K562 (cell line): ENCODE data around the gene TEX54. TPM values are rescaled to one million over a fixed set of nuclear protein-coding genes. Genes with fewer than 3 reads are reported as not detected.

ENCODE experiments used
- ATF1 ChIP-seq, 2 experiments: fragments of 450-650 bp in 1 of 2; IDR thresholded peaks; 2 replicates each; pipeline ENCODE4 v1.6.1; 2016; ENCODE audit warnings: missing compliant biosample characterization in 1 of 2, missing genetic modification characterization in 1 of 2
- BHLHE40 ChIP-seq: IDR thresholded peaks from 2 replicates; pipeline ENCODE4 v1.6.1; 2011; ENCODE audit warnings: low read length, improper control_type of control experiment
- CHAMP1 ChIP-seq: fragments of 450-650 bp; IDR thresholded peaks from 2 replicates; pipeline ENCODE4 v1.6.1; 2016; ENCODE audit warnings: mild to moderate bottlenecking
- DPF2 ChIP-seq: fragments of 450-650 bp; IDR thresholded peaks from 2 replicates; pipeline ENCODE4 v1.6.1; 2016
- E2F8 ChIP-seq: fragments of 450-650 bp; IDR thresholded peaks from 2 replicates; pipeline ENCODE4 v1.7.1; 2018; ENCODE audit warnings: mild to moderate bottlenecking, low read depth; ENCODE audit not compliant: partially characterized antibody
- EGR1 ChIP-seq: fragments of 450-650 bp; conservative IDR thresholded peaks from 2 replicates; pipeline ENCODE4 v1.6.1; 2017; ENCODE audit warnings: mild to moderate bottlenecking
- MCM5 ChIP-seq: fragments of 450-650 bp; IDR thresholded peaks from 2 replicates; pipeline ENCODE4 v1.6.1; 2016; ENCODE audit warnings: low read depth
- MXI1 ChIP-seq: IDR thresholded peaks from 2 replicates; pipeline ENCODE4 v1.6.1; 2011; ENCODE audit warnings: low read depth, mild to moderate bottlenecking, improper control_type of control experiment, low read length
- NCOR1 ChIP-seq: fragments of 450-650 bp; IDR thresholded peaks from 2 replicates; pipeline ENCODE4 v1.6.1; 2016; ENCODE audit warnings: mild to moderate bottlenecking, moderate library complexity
- POLR2AphosphoS2 ChIP-seq: IDR thresholded peaks from 2 replicates; pipeline ENCODE4 v1.6.1; 2012; ENCODE audit warnings: low read length, improper control_type of control experiment
- RBBP5 ChIP-seq: fragments of 200-600 bp; sonication (generic); IDR thresholded peaks from 2 replicates; pipeline ENCODE4 v1.6.1; 2012; ENCODE audit warnings: borderline replicate concordance, mild to moderate bottlenecking, low read length, control low read depth, inconsistent platforms; ENCODE audit not compliant: insufficient read depth, poor library complexity, severe bottlenecking
- RBFOX2 ChIP-seq: fragments of 200-400 bp; formaldehyde crosslinking; IDR thresholded peaks from 2 replicates; pipeline ENCODE4 v1.6.1; 2017; ENCODE audit warnings: low read depth, mild to moderate bottlenecking, low read length, moderate library complexity
- THRAP3 ChIP-seq: fragments of 450-650 bp; IDR thresholded peaks from 2 replicates; pipeline ENCODE4 v1.6.1; 2016; ENCODE audit warnings: mild to moderate bottlenecking, inconsistent platforms, borderline replicate concordance
- ZBTB43 ChIP-seq: sonication (generic); formaldehyde crosslinking; IDR thresholded peaks from 2 replicates; pipeline ENCODE4 v1.8.0; 2023; ENCODE audit warnings: mild to moderate bottlenecking, missing genetic modification reagents
- ZFP1 ChIP-seq: fragments of 450-650 bp; formaldehyde crosslinking; IDR thresholded peaks from 2 replicates; pipeline ENCODE4 v1.4.0; 2020; ENCODE audit warnings: mild to moderate bottlenecking, mixed read lengths
- ZHX1 ChIP-seq: fragments of 150-350 bp; conservative IDR thresholded peaks from 2 replicates; pipeline ENCODE4 v1.6.1; 2014; ENCODE audit warnings: low read length
- ZNF41 ChIP-seq: fragments of 250-450 bp; sonication (Bioruptor Pico); conservative IDR thresholded peaks from 2 replicates; pipeline ENCODE4 v1.4.0; 2020; ENCODE audit warnings: mild to moderate bottlenecking
- ZNF699 ChIP-seq: fragments of 250-450 bp; sonication (Bioruptor Pico); IDR thresholded peaks from 2 replicates; pipeline ENCODE4 v1.8.0; 2021; ENCODE audit warnings: mild to moderate bottlenecking, moderate library complexity; ENCODE audit not compliant: insufficient replicate concordance
- ZNF717 ChIP-seq: fragments of 250-450 bp; sonication (Bioruptor Pico); IDR thresholded peaks from 2 replicates; pipeline ENCODE4 v1.5.0; 2021
- polyA plus RNA-seq, 8 experiments: library from polyadenylated mRNA; depleted of rRNA in 4 of 8; stranded (reverse) in 5 of 8; unstranded in 3 of 8; fragments of >200 nt; fragmentation: Nextera tagmentation in 2 of 8; fragmentation: Illumina TruSeq in 1 of 8; extraction: Ambion mirVana in 2 of 8; extraction: Trizol in 1 of 8; gene quantifications; 2 replicates each; pipeline versions ENCODE4 v1.2.1 to v1.2.3, GENCODE V29; 2011 to 2014; ENCODE audit warnings: inconsistent platforms in 1 of 8, missing spikeins in 1 of 8
- total RNA-seq, 7 experiments: library from RNA; depleted of rRNA in 6 of 7; stranded (reverse); fragments of >200 nt in 6 of 7; fragmentation: Illumina TruSeq in 2 of 7; extraction: Trizol in 2 of 7; gene quantifications; 2 replicates each; pipeline versions ENCODE4 v1.2.1 to v1.2.3, GENCODE V29; 2011 to 2021; ENCODE audit warnings: low replicate concordance in 1 of 7

Gene TEX54
- total and polyA plus RNA-seq, 9 of the 15 experiments (the other 6 are each of a cell fraction or from before 2014, with no cell fraction given) = not detected

GRCh38 chr11:62880803-62881578 lies 48.4 kb upstream of the TEX54 start, which contains the start of gene SLC3A2 (continued):
- TF ChIP-seq BHLHE40 (no peak), ZFP1 (CRISPR knock-in tag) (peak; percentile 72; the same call in 1 of the 2 replicates), ZHX1 (0 out of 2 replicates have a peak, but pooled peaks have one; percentile 39), MCM5 (no peak), E2F8 (no peak), THRAP3 (peak; percentile 49; the same call in 1 of the 2 replicates), MXI1 (peak; percentile 45; the same call in 1 of the 2 replicates), ZNF717 (no peak), POLR2AphosphoS2 (peak; percentile 98), RBBP5 (peak; percentile 91), CHAMP1 (no peak), ZNF699 (CRISPR knock-in tag) (no peak), ZBTB43 (CRISPR knock-in tag) (0 out of 2 replicates have a peak, but pooled peaks have one; percentile 42), ATF1 (CRISPR knock-in tag; IDR thresholded peaks at IDR 0.05) (0 out of 2 replicates have a peak, but pooled peaks have one; percentile 27), ATF1 (tag; IDR thresholded peaks at IDR 0.05) (peak; percentile 84), ZNF41 (CRISPR knock-in tag) (no peak), DPF2 (no peak), EGR1 (peak; percentile 50; the same call in 1 of the 2 replicates), RBFOX2 (peak; percentile 99), NCOR1 (peak; percentile 22; the same call in 1 of the 2 replicates)
